Activated CD4-positive, CD25-positive, alpha-beta regulatory T cell treated with anti-CD3 and anti-CD28 coated beads, Interleukin-2, amount 50 U/mL, for 16 hours (primary cell): Measurements from ENCODE around the gene DCTN3.
A peak's percentile ranks its signal among the peaks of the same experiment; 100 is the strongest.
"Not testable (repeated sequence)": the region's sequence is repeated elsewhere in the genome, so short reads cannot be mapped to it uniquely, and the experiment has no call there.

ENCODE experiments used
- DNase-seq: peaks from one replicate; pipeline ENCODE4 v3.0.0-alpha.2; 2020; ENCODE audit warnings: low read depth, low spot score

The DCTN3 gene

GRCh38 chr9:34647084-34647403 is 26.7 kb upstream of the DCTN3 start:
- DNase-seq: no peak

GRCh38 chr9:34646211-34647083 is 26.2 kb upstream of the DCTN3 start, which contains the start of gene GALT:
Gene GALT (plus strand): TSS chr9:34646675. CDS start chr9:34646705, 30 bp downstream.
- peak; percentile 92 for DNase-seq

- no peak for DNase-seq
Measured at GRCh38 chr9:34644766-34645314, 24.5 kb upstream of the DCTN3 start.

- DNase-seq: no peak
Measured at GRCh38 chr9:34642679-34643078, 22.4 kb upstream of the DCTN3 start.

GRCh38 chr9:34639322-34639721 is 19.0 kb upstream of the DCTN3 start:
- not testable (repeated sequence) for DNase-seq

- DNase-seq: no peak
Measured at GRCh38 chr9:34638138-34638445, 17.8 kb upstream of the DCTN3 start.

GRCh38 chr9:34637356-34638137 is 17.3 kb upstream of the DCTN3 start, which contains the start of gene SIGMAR1:
Gene SIGMAR1 (minus strand): TSS chr9:34637787. CDS start chr9:34637697, 90 bp downstream.
- peak; percentile 89 for DNase-seq

- no peak for DNase-seq
Measured at GRCh38 chr9:34636791-34637355, 16.6 kb upstream of the DCTN3 start.

GRCh38 chr9:34635556-34635955 is 15.3 kb upstream of the DCTN3 start:
- DNase-seq: no peak

GRCh38 chr9:34634551-34635248 is 14.4 kb upstream of the DCTN3 start:
- no peak for DNase-seq

GRCh38 chr9:34633851-34634550 is 13.7 kb upstream of the DCTN3 start:
- DNase-seq: peak; percentile 58

- no peak for DNase-seq
Measured at GRCh38 chr9:34633166-34633565, 12.9 kb upstream of the DCTN3 start.

- no peak for DNase-seq
Measured at GRCh38 chr9:34630402-34631154, 10.3 kb upstream of the DCTN3 start.

GRCh38 chr9:34629491-34629808 is 9.2 kb upstream of the DCTN3 start:
- no peak for DNase-seq

- DNase-seq: no peak
Measured at GRCh38 chr9:34628656-34629490, 8.6 kb upstream of the DCTN3 start, which contains the start of gene ARID3C. Gene ARID3C (minus strand): TSS chr9:34629066. CDS start chr9:34628014, 1,052 bp downstream.

- DNase-seq: no peak
Measured at GRCh38 chr9:34627716-34628655, 7.7 kb upstream of the DCTN3 start.

GRCh38 chr9:34625186-34625486 is 4.8 kb upstream of the DCTN3 start:
- no peak for DNase-seq

- DNase-seq: no peak
Measured at GRCh38 chr9:34624475-34625185, 4.3 kb upstream of the DCTN3 start.
